Astrocyte (in vitro differentiated cells and primary cell): ENCODE results near the gene TENT4A. TPM values are rescaled to one million over a fixed set of nuclear protein-coding genes. Genes with fewer than 3 reads are reported as not detected.

ENCODE experiments used
- DNase-seq: peaks from one replicate; pipeline ENCODE4 v3.0.0-alpha.2; 2010; ENCODE audit warnings: low read depth
- FAIRE-seq: peaks from 2 replicates; lab custom pipeline; 2011; peaks lifted over from hg19 to GRCh38; lab: Jason Lieb, UNC
- H2AFZ ChIP-seq: 2 replicates; pipeline ENCODE4 v1.6.0; 2012; ENCODE audit warnings: low read depth, low read length, inconsistent platforms
- H3K27ac ChIP-seq: 2 replicates; pipeline ENCODE4 v1.5.1; 2011; ENCODE audit warnings: low read depth, low read length, inconsistent platforms
- H3K27me3 ChIP-seq: 2 replicates; pipeline ENCODE4 v1.6.0; 2011; ENCODE audit warnings: low read length, inconsistent platforms; ENCODE audit not compliant: insufficient read depth
- H3K36me3 ChIP-seq: 2 replicates; pipeline ENCODE4 v1.5.1; 2011; ENCODE audit warnings: low read length, inconsistent platforms; ENCODE audit not compliant: insufficient read depth
- H3K4me1 ChIP-seq: 2 replicates; pipeline ENCODE4 v1.5.1; 2011; ENCODE audit warnings: low read length, inconsistent platforms; ENCODE audit not compliant: insufficient read depth
- H3K4me2 ChIP-seq: 2 replicates; pipeline ENCODE4 v1.6.0; 2012; ENCODE audit warnings: low read length, inconsistent platforms
- H3K4me3 ChIP-seq: 2 replicates; pipeline ENCODE4 v1.5.1; 2011; ENCODE audit warnings: low read depth, mild to moderate bottlenecking, low read length, inconsistent platforms; ENCODE audit not compliant: insufficient read depth
- H3K79me2 ChIP-seq: 2 replicates; pipeline ENCODE4 v1.6.0; 2012; ENCODE audit warnings: mild to moderate bottlenecking, low read length, inconsistent platforms; ENCODE audit not compliant: insufficient read depth
- H3K9ac ChIP-seq: 2 replicates; pipeline ENCODE4 v1.6.0; 2012; ENCODE audit warnings: mild to moderate bottlenecking, low read length, inconsistent platforms
- H3K9me3 ChIP-seq: 2 replicates; pipeline ENCODE4 v1.5.1; 2012; ENCODE audit warnings: low read depth, mild to moderate bottlenecking, low read length, inconsistent platforms; ENCODE audit not compliant: insufficient read depth
- H4K20me1 ChIP-seq: 2 replicates; pipeline ENCODE4 v1.6.0; 2012; ENCODE audit warnings: low read length, inconsistent platforms; ENCODE audit not compliant: insufficient read depth
- H3K27ac Mint-ChIP-seq: one replicate; pipeline ENCODE4 v1.8.0; 2021; ENCODE audit warnings: mild to moderate bottlenecking, mixed read lengths; ENCODE audit not compliant: unreplicated experiment
- H3K27me3 Mint-ChIP-seq: one replicate; pipeline ENCODE4 v1.8.0; 2021; ENCODE audit warnings: low read depth, mixed read lengths; ENCODE audit not compliant: unreplicated experiment
- H3K36me3 Mint-ChIP-seq: one replicate; pipeline ENCODE4 v1.8.0; 2021; ENCODE audit warnings: low read depth, mixed read lengths; ENCODE audit not compliant: unreplicated experiment
- H3K4me1 Mint-ChIP-seq: one replicate; pipeline ENCODE4 v1.8.0; 2021; ENCODE audit warnings: low read depth, mixed read lengths; ENCODE audit not compliant: unreplicated experiment
- H3K4me3 Mint-ChIP-seq: one replicate; pipeline ENCODE4 v1.8.0; 2021; ENCODE audit warnings: mild to moderate bottlenecking, moderate library complexity, mixed read lengths; ENCODE audit not compliant: unreplicated experiment
- H3K9me3 Mint-ChIP-seq: one replicate; pipeline ENCODE4 v1.8.0; 2021; ENCODE audit warnings: mild to moderate bottlenecking, mixed read lengths; ENCODE audit not compliant: unreplicated experiment
- CTCF ChIP-seq: IDR thresholded peaks from 2 replicates; pipeline ENCODE4 v1.5.1; 2011; ENCODE audit warnings: low read depth, mild to moderate bottlenecking, inconsistent platforms, low read length, moderate library complexity; ENCODE audit not compliant: insufficient read depth
- EZH2 ChIP-seq: IDR thresholded peaks from 2 replicates; pipeline ENCODE4 v1.6.1; 2012; ENCODE audit warnings: mild to moderate bottlenecking, low read length, inconsistent platforms; ENCODE audit not compliant: insufficient read depth
- total RNA-seq: library from RNA; stranded (reverse); gene quantifications from 2 replicates; pipeline ENCODE4 v1.2.1, GENCODE V29; 2021

TENT4A gene
- total RNA-seq, 1 donor from 2014 or later = 18.8 TPM

GRCh38 chr5:6787941-6788340 is 74.7 kb downstream of the TENT4A start:
- Histone ChIP-seq H3K36me3 (no peaks in the 10 kb centered on the region), H3K27me3 (no peaks in the 10 kb centered on the region), H3K9ac (no peak overlapping the region), H3K79me2 (no peaks in the 10 kb centered on the region), H3K4me3 (no peak overlapping the region), H4K20me1 (no peaks in the 10 kb centered on the region), H3K9me3 (no peaks in the 10 kb centered on the region), H3K4me2 (no peak overlapping the region), H2AFZ (no peak overlapping the region), H3K4me1 (no peaks in the 10 kb centered on the region), H3K27ac (no peak overlapping the region)
- peaks cover 26% of the 10 kb centered on the region for H3K27me3 Mint-ChIP-seq
- no peak for DNase-seq
- H3K36me3 Mint-ChIP-seq = no peaks in the 10 kb centered on the region
- peaks cover 4% of the 10 kb centered on the region for H3K4me1 Mint-ChIP-seq
- FAIRE-seq = no peak
- H3K27ac Mint-ChIP-seq = no peak overlapping the region
- TF ChIP-seq CTCF = no peak
- no peak for TF ChIP-seq EZH2
- H3K4me3 Mint-ChIP-seq = no peak overlapping the region
- peaks cover 2% of the 10 kb centered on the region for H3K9me3 Mint-ChIP-seq

- H3K27me3 Mint-ChIP-seq = peaks cover 29% of the 10 kb centered on the region
- H3K4me1 ChIP-seq = no peaks in the 10 kb centered on the region
- H2AFZ ChIP-seq = no peak overlapping the region
- no peaks in the 10 kb centered on the region for H3K36me3 ChIP-seq
- no peaks in the 10 kb centered on the region for H3K27me3 ChIP-seq
- H3K27ac Mint-ChIP-seq = no peak overlapping the region
- peaks cover 2% of the 10 kb centered on the region for H3K9me3 Mint-ChIP-seq
- no peak overlapping the region for H3K4me3 ChIP-seq
- no peak for DNase-seq
- H3K9me3 ChIP-seq = no peaks in the 10 kb centered on the region
- H3K4me3 Mint-ChIP-seq = no peak overlapping the region
- no peak overlapping the region for H3K4me2 ChIP-seq
- no peak overlapping the region for H3K9ac ChIP-seq
- peaks cover 4% of the 10 kb centered on the region for H3K4me1 Mint-ChIP-seq
- TF ChIP-seq CTCF (no peak), EZH2 (no peak)
- no peaks in the 10 kb centered on the region for H4K20me1 ChIP-seq
- H3K79me2 ChIP-seq = no peaks in the 10 kb centered on the region
- FAIRE-seq = no peak
- H3K36me3 Mint-ChIP-seq = no peaks in the 10 kb centered on the region
- H3K27ac ChIP-seq = no peak overlapping the region
These were observed 75.2 kb downstream of the TENT4A start for GRCh38 chr5:6788439-6788838.

- no peaks in the 10 kb centered on the region for H3K4me1 ChIP-seq
- FAIRE-seq (no peak), DNase-seq (no peak)
- H3K27me3 ChIP-seq = no peaks in the 10 kb centered on the region
- H3K79me2 ChIP-seq = no peaks in the 10 kb centered on the region
- no peak overlapping the region for H3K4me3 ChIP-seq
- H3K9me3 ChIP-seq = no peaks in the 10 kb centered on the region
- H3K36me3 ChIP-seq = no peaks in the 10 kb centered on the region
- TF ChIP-seq CTCF (no peak), EZH2 (no peak)
- H2AFZ ChIP-seq = no peak overlapping the region
- no peak overlapping the region for H3K4me2 ChIP-seq
- H3K27ac ChIP-seq = no peak overlapping the region
- H4K20me1 ChIP-seq = no peaks in the 10 kb centered on the region
- H3K4me3 Mint-ChIP-seq = peak overlapping the region; percentile 40
- peaks cover 3% of the 10 kb centered on the region for H3K4me1 Mint-ChIP-seq
- H3K36me3 Mint-ChIP-seq = no peaks in the 10 kb centered on the region
- H3K9ac ChIP-seq = no peak overlapping the region
- H3K9me3 Mint-ChIP-seq = peaks cover 2% of the 10 kb centered on the region
- H3K27me3 Mint-ChIP-seq = peaks cover 27% of the 10 kb centered on the region
- no peak overlapping the region for H3K27ac Mint-ChIP-seq
These were observed 75.9 kb downstream of the TENT4A start for GRCh38 chr5:6788956-6789649.
